Uterus (tissue), 4 donors: ENCODE measurements around the gene ZNF263. TPM values are rescaled to one million over a fixed set of nuclear protein-coding genes. Genes with fewer than 3 reads are reported as not detected.

ENCODE experiments used
- DNase-seq, 2 donors: peaks; one replicate each; pipeline ENCODE4 v3.0.0-alpha.2; 2019 to 2020
- H3K27ac ChIP-seq, 2 donors: fragments of 200-600 bp; sonication (generic); 1 replicate in 1 of 2; 2 replicates in 1 of 2; pipeline ENCODE4 v1.5.1; 2016 to 2018
- H3K27me3 ChIP-seq, 2 donors: fragments of 200-600 bp; sonication (generic); one replicate each; pipeline ENCODE4 v1.5.1; 2018 to 2019; ENCODE audit warnings: control low read depth in 1 of 2
- H3K36me3 ChIP-seq, 2 donors: fragments of 200-600 bp; sonication (generic); one replicate each; pipeline ENCODE4 v1.5.1; 2019; ENCODE audit warnings: control low read depth in 1 of 2
- H3K4me1 ChIP-seq, 2 donors: fragments of 200-600 bp; sonication (generic); one replicate each; pipeline ENCODE4 v1.5.1; 2018 to 2019; ENCODE audit warnings: control low read depth in 1 of 2
- H3K4me3 ChIP-seq, 2 donors: fragments of 200-600 bp; sonication (generic); 1 replicate in 1 of 2; 2 replicates in 1 of 2; pipeline ENCODE4 v1.5.1; 2018 to 2019; ENCODE audit warnings: mild to moderate bottlenecking in 1 of 2
- H3K9me3 ChIP-seq, 2 donors: fragments of 200-600 bp; sonication (generic); one replicate each; pipeline ENCODE4 v1.5.1; 2019; ENCODE audit warnings: control low read depth in 1 of 2
- POLR2A ChIP-seq, 2 donors: fragments of 450-650 bp; IDR thresholded peaks; one replicate each; pipeline ENCODE4 v1.6.1; 2016; ENCODE audit warnings: antibody characterized with exemption in 2 of 2, mild to moderate bottlenecking in 1 of 2, moderate library complexity in 1 of 2
- intact Hi-C: fragments of 100-400 bp; cut with DNase I; formaldehyde crosslinking; loops from one replicate; pipeline ENCODE4 v1.15.1; 2023; ENCODE audit warnings: low total_unique reads
- total RNA-seq, 4 donors: library from RNA; depleted of rRNA in 3 of 4; stranded (reverse); fragments of >200 nt in 3 of 4; gene quantifications; one replicate each; pipeline versions ENCODE4 v1.1.0 to v1.2.4, GENCODE V29; 2014 to 2023
- TF ChIP-seq, protein P1 (sequence below), 4 experiments: fragments of 200-600 bp in 2 of 4; fragments of 450-650 bp in 2 of 4; sonication (generic) in 2 of 4; IDR thresholded peaks; one replicate each; pipeline ENCODE4 v1.5.1; 2016 to 2019; ENCODE audit warnings: antibody characterized with exemption in 4 of 4, mild to moderate bottlenecking in 2 of 4, moderate library complexity in 1 of 4
- donor health status: DM: yes; HTN: yes; CAD: no.

ZNF263 gene
- total RNA-seq, 4 donors from 2014 or later, result 13.2 to 82.5 (median 53.9) TPM

DNA sequence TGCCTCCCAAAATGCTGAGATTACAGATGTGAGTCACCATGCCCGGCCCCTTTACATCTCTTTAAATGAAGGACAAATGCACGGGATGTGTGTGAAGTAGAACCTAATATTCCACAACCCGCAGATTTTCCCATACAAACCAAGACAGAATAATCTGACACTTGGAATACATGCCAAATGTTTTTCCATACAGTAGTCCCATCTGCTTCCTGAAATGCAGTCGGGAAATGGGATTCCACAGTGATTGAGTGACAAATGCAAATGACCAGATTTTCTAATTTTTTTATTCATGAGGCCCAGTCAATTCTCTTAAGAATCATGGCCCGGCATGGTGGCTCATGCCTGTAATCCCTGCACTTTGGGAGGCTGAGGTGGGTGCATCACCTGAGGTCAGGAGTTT, 41.5 kb upstream of the ZNF263 start:
- TF ChIP-seq, protein P1, sequence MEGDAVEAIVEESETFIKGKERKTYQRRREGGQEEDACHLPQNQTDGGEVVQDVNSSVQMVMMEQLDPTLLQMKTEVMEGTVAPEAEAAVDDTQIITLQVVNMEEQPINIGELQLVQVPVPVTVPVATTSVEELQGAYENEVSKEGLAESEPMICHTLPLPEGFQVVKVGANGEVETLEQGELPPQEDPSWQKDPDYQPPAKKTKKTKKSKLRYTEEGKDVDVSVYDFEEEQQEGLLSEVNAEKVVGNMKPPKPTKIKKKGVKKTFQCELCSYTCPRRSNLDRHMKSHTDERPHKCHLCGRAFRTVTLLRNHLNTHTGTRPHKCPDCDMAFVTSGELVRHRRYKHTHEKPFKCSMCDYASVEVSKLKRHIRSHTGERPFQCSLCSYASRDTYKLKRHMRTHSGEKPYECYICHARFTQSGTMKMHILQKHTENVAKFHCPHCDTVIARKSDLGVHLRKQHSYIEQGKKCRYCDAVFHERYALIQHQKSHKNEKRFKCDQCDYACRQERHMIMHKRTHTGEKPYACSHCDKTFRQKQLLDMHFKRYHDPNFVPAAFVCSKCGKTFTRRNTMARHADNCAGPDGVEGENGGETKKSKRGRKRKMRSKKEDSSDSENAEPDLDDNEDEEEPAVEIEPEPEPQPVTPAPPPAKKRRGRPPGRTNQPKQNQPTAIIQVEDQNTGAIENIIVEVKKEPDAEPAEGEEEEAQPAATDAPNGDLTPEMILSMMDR (IDR thresholded peaks at IDR 0.05), result no peak
- TF ChIP-seq POLR2A (IDR thresholded peaks at IDR 0.05), result no peak
- Histone ChIP-seq H3K9me3 (no peaks in the 10 kb centered on the region), H3K36me3 (no peaks in the 10 kb centered on the region), H3K4me1 (no peaks in the 10 kb centered on the region), H3K27me3 (no peaks in the 10 kb centered on the region), H3K27ac (no peak overlapping the region), H3K4me3 (no peak overlapping the region)
- no peak for DNase-seq
- intact Hi-C loops, result no loop called here

DNA sequence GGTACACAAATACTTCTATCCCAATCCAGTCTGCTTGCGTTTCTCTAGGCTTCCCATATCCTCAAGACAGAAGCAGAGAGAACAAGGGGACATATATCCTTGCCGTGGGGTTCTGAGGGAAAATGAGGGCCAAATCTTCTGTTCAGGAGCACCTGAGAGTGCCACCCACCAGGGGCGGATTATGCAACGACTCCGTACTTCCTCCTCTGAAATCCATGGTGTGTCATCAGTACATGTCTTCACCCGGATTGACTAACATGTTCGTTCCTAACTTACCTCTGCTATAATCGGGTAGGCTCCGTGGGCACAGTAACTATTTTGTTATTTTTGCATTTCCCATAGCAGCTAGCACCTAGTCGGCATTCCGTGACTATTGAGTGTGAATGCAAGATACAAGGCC, 40.6 kb upstream of the ZNF263 start:
- no peak for TF ChIP-seq POLR2A (IDR thresholded peaks at IDR 0.05)
- TF ChIP-seq, protein P1 (IDR thresholded peaks at IDR 0.05), result no peak
- no peak for DNase-seq
- intact Hi-C loops, result no loop called here
- no peaks in the 10 kb centered on the region for H3K36me3 ChIP-seq
- no peaks in the 10 kb centered on the region for H3K4me1 ChIP-seq
- no peak overlapping the region for H3K4me3 ChIP-seq
- no peaks in the 10 kb centered on the region for H3K9me3 ChIP-seq
- H3K27ac ChIP-seq, result no peak overlapping the region
- no peaks in the 10 kb centered on the region for H3K27me3 ChIP-seq

DNA sequence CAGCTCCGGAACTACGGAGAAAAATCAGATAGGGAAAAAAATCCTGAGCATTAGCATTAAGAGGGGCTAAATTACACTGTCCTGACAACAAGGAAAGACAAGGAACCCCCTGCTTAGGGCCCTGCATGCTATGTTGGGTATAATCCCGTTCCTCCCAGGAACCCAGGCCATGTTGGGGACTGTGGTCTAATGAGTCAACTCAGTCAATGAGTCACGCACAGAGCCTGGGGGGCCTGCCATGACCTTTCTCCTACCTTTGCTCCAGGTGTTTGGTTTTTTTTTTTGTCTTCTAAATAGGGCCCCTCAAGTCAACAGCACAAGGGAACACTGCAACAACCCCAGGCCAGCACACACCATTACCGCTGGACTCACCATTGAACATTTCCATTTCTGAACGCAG, 39.4 kb upstream of the ZNF263 start:
- Histone ChIP-seq H3K27ac (no peak overlapping the region), H3K4me3 (no peak overlapping the region), H3K4me1 (no peaks in the 10 kb centered on the region), H3K36me3 (no peaks in the 10 kb centered on the region), H3K9me3 (no peaks in the 10 kb centered on the region), H3K27me3 (no peaks in the 10 kb centered on the region)
- DNase-seq, result no peak
- intact Hi-C loops, result no loop called here
- no peak for TF ChIP-seq POLR2A (IDR thresholded peaks at IDR 0.05)
- TF ChIP-seq, protein P1 (IDR thresholded peaks at IDR 0.05), result no peak

DNA sequence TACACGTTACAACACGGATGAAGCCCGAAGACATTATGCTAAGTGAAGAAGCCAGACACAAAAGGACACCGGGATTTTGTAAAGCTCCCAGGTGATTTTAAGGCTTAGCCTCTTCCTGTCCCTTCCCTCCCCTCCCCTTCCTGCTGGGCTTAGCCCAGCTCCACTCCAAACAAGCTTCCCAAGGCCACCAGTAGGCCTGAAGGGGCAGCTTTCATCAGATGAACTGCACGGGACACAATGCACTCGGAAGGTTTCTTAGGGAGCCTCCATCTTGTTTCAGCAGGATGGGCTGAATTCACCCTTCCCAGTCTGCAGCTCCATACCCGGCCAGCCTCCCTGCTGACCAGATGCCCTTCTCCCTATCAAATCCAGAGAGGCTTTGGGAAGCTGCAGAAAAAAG, 37.3 kb upstream of the ZNF263 start:
- TF ChIP-seq, protein P1 (IDR thresholded peaks at IDR 0.05), result no peak
- TF ChIP-seq POLR2A (IDR thresholded peaks at IDR 0.05), result no peak
- DNase-seq, result no peak
- H3K9me3 ChIP-seq, result no peaks in the 10 kb centered on the region
- no peak overlapping the region for H3K27ac ChIP-seq
- no peaks in the 10 kb centered on the region for H3K36me3 ChIP-seq
- intact Hi-C loops, result no loop called here
- no peaks in the 10 kb centered on the region for H3K27me3 ChIP-seq
- no peak overlapping the region for H3K4me3 ChIP-seq
- no peaks in the 10 kb centered on the region for H3K4me1 ChIP-seq

DNA sequence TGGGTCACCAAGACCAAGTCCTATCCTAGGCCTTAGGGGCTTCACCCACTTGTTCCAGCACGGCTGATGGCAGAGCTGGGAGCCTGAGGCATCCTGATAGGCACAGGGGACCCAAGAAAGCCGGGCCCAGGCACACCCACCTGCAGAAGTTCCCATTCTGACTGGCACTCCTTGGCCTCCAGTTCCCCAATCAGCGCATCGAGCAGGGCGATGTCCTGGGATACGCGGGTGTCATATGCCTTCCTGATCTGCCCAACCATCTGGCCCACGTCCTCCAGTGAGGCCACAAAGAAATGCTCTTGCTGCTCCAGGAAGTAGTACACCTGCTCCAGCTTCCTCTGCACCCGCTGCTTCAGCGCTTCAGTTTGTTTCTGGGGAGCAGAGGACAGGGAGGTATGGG, 36.4 kb upstream of the ZNF263 start:
- no peaks in the 10 kb centered on the region for H3K36me3 ChIP-seq
- no peaks in the 10 kb centered on the region for H3K27me3 ChIP-seq
- no peaks in the 10 kb centered on the region for H3K9me3 ChIP-seq
- intact Hi-C loops, result no loop called here
- no peaks in the 10 kb centered on the region for H3K4me1 ChIP-seq
- no peak overlapping the region for H3K4me3 ChIP-seq
- H3K27ac ChIP-seq, result no peak overlapping the region
- no peak for TF ChIP-seq POLR2A (IDR thresholded peaks at IDR 0.05)
- TF ChIP-seq, protein P1 (IDR thresholded peaks at IDR 0.05), result no peak
- DNase-seq, result no peak
